HG02678 (cell line): ENCODE results near the gene APOLD1.
"Not testable (repeated sequence)": the region's sequence is repeated elsewhere in the genome, so short reads cannot be mapped to it uniquely, and the experiment has no call there.

Source experiments
- ATAC-seq: cut with Tn5 transposase; IDR thresholded peaks from one replicate; pipeline ENCODE4 v1.9.1; 2021; ENCODE audit warnings: mild to moderate bottlenecking, moderate library complexity; ENCODE audit not compliant: unreplicated experiment

Gene APOLD1

DNA sequence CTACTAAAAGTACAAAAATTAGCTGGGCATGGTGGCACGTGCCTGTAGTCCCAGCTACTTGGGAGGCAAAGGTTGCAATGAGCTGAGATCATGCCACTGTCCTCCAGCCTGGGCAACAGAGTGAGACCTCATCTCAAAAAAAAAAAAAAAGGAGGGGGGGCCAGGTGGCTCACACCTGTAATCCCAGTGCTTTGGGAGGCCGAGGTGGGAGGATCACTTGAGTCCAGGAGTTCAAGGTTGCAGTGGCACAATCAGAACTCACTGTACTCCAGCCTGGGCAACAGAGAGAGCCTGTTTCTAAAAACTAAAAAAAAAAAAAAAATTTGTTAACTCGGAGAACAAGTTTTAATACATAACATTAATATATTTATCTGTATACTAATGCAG lies 22.1 kb downstream of the APOLD1 start:
- ATAC-seq, result not testable (repeated sequence)

DNA sequence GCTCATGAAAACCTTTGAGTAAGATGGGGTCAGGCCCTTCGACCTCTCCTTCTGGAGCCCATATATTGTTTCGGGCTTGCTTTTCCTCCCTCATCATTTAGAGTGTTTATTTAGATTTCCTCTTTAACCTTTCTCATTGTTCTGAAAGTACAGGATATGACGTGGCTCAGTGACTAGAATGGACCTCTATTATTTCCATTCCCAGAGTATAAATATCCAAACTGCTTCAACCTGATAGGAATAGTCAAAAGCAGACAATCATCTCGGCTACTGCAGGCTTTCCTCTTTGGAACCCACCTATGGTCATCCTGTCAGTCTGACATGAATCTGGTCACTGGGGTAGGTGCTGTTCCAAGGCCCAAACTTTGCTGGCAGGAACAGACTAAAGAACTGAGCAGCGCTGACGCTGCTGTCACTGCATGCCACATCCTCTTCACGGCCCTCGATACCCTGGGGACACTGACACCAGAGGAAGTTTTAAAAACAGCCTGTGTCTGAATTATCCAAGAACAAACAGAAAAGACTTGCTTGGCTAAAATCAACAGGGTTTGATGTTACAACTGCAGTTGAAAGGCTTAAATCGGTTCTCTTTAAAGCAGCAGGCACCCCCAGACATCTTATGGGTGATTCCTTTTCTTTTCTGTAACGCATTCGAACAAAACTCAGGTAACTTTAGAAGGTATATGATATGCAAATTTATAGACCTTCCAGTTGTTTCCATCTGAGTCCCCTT lies 22.7 kb downstream of the APOLD1 start:
- ATAC-seq, result peak; percentile 67

DNA sequence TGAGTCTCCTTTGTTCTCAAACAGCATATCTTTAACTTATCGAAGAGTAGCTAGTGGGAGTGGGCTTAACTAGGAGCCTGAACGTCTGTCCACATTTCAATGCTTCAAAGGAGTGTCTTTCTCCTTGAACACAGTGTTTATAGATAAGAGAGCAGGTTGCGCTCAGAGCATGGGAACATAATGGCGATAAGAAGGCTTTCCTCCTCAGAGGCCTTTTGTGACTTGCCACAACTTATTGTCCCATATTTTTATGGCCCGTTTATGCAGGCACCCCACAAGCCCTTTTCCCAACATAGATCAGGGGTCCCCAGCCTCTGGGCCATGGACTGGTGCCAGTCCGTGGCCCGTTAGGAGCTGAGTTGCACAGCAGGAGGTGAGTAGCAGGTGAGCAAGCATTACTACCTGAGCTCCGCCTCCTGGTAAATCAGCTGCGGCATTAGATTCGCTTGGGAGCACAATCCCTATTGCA lies 25.1 kb downstream of the APOLD1 start:
- no peak for ATAC-seq

DNA sequence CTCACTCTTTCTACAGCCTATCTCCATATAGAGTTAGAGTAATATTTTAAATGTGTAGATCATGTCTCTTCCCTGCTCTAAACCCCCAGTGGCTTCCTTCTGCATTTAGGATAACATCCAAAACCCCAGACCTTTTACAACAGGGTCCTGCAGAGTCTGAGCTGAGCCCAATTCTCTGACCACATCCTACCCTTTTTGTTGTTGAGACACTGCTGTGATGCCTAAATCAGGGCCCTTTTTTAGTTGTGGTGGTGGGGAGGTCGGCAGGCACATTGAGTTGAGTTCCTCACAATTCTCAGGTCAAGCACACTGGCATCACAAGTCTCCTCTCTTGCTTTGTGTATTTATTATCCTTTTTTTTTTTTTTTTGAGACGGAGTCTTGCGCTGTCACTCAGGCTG lies 25.9 kb downstream of the APOLD1 start:
- no peak for ATAC-seq

DNA sequence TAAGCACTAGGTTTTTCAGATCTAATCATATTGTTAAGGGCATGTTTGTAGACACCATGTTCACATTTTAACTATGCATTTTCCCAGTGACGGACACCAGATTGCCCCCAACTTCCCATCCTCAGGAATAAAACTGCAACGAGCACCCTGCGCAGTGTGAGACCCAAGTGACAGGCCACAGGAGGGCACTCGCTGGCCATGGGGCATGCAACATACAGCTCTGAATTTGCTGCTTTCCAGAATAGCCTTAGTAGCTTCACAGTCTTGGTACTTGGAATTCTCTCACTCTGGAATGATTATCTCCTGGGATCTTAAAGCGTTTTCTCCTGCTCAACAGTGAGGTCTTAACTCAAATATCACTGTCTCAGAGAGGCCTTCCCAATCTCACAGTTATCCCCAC lies 26.7 kb downstream of the APOLD1 start:
- ATAC-seq, result no peak

DNA sequence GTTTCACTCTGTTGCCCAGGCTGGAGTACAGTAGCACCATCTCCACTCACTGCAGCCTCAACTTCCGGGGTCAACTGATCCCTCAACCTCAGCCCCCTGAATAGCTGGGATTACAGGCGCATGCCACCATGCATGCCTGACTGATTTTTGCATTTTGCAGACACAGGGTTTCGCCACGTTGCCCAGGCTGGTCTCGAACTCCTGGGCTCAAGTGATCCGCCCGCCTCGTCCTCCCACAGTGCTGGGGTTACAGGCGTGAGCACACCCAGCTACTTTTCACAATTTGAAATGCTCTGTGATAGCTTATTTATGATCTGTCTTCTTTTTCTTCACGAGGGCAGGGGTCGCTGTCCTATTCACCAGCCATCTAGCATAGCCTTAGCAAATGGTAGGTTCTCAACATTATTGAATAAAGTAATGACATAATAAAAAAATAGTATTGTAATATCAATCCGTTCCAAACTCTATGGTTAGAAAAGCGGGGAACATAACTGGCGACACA lies 27.2 kb downstream of the APOLD1 start:
- ATAC-seq, result no peak

DNA sequence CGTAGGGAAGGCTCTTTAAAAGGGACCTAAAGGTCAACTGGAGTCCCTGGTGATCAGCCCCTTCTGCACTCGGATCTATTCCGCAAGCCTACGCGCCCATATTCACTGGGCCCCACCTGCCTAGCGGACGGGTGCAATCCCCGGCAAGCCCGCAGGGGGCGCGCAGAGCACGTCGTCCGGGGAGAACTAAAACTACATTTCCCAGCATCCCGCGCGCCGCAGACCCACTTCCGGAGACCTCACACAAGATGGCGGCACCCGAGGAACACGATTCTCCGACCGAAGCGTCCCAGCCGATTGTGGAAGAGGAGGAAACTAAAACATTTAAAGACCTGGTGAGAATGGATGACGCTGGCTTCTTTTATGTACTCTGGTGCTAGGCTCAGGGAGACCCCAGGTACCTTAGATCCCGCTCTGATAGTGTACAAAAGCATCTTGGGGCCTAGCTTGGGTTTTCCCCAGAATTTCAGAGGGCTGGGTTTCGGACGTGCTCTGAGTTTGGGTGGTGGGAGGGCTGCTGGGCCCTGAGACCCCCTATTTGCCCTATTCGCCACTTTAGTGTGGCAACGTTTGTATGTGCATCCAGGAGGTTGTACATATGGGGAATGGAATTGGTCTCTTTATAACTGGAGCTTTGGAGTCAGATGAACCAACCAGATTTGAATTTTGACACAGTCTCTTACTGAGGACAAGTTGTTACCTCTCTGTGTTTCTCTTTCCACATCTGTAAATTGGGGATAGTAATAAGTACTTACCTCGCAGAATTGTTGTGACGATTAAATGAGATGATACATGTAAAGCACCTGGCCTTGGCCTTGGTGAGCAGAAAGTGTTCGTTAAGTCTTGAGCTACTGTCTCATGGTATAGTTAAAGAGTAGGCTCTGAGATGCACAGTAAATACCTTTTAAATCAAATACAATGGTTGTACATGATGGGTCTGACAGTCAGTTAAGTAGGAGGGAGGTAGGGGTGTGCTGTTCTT lies 28.0 kb downstream of the APOLD1 start, which contains the start of gene DDX47:
TSS of gene DDX47 (plus strand) at position 227 of the 982 bp plus-strand sequence. CDS start at position 249, 22 bp downstream.
- peak; percentile 88 for ATAC-seq

DNA sequence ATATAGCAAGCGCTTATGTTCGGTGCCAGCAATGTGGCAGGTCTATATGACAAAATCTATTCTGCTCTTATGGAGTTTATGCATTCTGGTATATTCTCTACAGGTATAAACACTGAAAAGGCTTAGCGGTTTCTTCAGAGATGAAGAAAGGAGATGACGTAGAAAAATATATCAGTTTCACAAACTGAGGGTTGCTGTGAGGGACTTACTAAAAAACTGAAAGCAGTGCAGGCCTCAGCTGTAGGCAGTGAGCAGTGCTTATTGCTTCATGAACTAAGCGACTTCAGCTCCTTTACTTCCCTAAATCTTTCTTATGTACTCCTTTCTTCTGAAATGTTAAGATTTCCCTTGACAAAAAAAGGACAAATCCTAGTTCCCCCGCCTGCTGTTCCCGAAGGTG lies 32.2 kb downstream of the APOLD1 start:
- ATAC-seq, result no peak

DNA sequence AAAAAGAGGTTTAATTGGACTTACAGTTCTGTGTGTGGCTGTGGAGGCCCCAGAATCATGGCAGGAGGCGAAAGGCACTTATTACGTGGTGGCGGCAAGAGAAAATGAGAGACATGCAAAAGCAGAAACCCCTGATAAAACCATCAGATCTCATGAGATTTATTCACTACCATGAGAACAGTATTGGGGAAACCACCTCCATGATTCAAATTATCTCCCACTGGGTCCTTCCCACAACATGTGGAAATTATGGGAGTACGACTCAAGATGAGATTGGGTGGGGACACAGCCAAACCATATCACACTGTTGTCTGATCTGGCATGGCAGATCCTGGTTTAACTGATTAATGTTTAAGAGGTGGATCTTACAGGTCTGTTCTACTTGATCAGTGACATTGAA lies 33.2 kb downstream of the APOLD1 start:
- ATAC-seq, result no peak

DNA sequence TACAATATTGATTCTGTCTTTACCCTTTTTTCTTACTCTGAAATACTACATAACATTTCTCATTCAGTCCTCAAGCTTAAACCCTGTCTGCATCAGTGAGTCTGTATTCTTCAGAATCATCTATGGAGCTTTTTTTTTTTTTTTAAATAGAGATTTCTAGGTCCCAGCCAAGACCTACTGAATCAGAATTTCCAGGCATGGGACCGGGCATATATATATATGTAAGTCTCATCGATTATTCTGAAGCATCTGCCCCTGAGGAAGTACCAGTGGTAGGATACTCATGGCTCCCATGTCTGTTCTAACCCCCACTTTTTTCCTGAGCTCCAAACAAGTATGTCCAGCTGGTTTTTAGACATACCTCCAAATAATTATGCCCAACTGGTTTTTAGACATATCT lies 33.8 kb downstream of the APOLD1 start:
- ATAC-seq, result no peak

DNA sequence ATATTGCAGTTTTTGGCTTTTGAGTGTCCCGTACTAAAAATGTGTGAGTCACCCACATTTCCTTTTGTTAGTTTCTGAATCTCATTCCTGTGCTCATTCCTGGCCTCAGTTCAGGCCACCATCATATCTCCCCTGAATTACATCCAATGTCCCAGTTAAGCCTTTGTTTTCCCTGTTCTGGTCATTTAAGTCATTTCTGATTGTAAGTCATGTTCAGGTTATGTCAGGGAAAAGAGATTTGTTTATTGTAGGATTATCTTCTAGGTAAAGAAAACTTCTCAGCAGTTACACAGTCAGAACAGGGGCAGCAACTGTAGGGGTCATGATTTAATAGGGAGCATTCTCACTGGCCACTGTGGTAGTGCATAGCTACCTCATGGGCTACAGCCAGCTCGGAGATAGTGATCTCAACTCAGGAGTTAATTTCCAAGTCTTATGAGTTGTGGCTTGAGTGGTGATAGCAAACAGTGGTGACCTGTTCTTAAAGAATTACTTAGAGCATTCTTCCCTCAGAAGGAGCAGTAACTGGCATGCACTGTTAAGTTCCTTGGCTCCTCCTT lies 34.4 kb downstream of the APOLD1 start:
- ATAC-seq, result no peak

DNA sequence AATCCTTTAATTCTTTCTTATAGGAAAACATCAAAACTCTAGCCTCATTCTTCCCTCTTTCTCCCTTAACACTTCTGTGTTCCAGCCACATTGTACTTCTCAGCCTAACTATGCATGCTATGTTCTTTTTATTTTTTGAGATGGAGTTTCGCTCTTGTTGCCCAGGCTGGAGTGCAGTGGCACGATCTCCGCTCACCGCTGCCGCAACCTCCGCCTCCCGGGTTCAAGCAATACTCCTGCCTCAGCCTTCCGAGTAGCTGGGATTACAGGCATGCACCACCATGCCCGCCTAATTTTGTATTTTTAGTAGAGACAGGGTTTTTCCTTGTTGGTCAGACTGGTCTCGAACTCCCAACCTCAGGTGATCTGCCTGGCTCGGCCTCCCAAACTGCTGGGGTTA lies 34.9 kb downstream of the APOLD1 start:
- not testable (repeated sequence) for ATAC-seq

DNA sequence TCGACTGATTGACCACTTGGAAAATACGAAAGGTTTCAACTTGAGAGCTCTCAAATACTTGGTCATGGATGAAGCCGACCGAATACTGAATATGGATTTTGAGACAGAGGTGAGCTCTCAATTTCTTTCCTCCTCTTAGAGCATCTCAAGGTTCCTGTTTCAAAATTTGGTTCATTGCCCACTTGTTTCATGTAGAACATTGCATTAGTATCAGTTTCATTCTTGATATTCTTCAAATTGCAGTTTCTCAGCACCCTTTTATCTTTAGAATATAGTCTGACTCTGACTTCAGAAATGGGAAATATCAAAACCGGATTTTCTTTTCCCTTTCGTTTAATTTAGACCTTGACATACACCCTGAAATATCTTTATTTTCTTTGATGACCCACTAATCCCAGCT lies 36.5 kb downstream of the APOLD1 start:
- ATAC-seq, result peak; percentile 66

DNA sequence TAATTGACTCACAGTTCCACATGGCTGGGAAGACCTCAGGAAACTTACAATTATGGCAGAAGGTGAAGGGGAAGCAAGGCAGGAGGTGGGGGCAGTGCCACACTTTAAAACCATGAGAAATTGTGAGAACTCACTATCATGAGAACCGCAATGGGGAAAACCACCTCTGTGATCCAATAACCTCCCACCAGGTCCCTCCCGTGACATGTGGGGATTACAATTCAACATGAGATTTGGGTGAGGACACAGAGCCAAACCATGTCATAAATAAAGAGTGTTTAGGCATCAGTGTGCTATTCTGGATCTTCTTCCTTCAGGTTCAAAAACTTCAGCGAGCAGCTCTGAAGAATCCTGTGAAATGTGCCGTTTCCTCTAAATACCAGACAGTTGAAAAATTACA lies 37.4 kb downstream of the APOLD1 start:
- no peak for ATAC-seq

DNA sequence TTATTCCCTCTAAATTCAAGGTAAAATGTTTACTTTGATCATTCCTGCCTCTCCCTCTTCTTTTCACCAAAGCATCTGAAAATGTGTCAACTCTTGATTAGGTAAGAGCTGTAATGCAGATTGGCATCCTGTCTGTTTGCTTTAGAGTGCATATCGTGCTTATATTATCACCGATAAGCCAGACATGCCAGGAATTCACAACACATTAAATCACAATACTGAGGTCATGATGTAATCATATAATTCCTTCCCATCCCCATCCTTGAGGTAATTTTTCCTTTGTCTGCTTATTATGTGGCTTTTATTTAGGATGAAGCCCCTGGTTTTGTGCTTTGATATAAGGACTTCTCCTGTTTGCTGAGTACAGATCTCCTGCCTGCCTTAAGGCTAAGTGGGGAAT lies 37.8 kb downstream of the APOLD1 start:
- ATAC-seq, result no peak

DNA sequence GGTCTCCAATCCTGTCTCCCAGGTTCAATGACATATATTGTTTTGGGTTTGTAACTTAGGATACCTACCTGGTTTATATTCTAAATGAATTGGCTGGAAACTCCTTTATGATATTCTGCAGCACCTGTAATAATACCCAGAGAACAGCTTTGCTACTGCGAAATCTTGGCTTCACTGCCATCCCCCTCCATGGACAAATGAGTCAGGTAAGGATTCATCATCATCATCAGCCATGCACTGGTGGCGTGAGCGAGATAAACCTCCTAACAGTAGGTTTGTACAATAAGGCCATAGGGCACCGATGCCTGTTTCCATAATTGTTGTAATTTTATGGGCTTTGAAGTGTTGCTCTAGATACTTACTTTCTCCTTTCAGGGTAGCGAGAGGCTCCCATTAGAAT lies 38.4 kb downstream of the APOLD1 start:
- ATAC-seq, result no peak

DNA sequence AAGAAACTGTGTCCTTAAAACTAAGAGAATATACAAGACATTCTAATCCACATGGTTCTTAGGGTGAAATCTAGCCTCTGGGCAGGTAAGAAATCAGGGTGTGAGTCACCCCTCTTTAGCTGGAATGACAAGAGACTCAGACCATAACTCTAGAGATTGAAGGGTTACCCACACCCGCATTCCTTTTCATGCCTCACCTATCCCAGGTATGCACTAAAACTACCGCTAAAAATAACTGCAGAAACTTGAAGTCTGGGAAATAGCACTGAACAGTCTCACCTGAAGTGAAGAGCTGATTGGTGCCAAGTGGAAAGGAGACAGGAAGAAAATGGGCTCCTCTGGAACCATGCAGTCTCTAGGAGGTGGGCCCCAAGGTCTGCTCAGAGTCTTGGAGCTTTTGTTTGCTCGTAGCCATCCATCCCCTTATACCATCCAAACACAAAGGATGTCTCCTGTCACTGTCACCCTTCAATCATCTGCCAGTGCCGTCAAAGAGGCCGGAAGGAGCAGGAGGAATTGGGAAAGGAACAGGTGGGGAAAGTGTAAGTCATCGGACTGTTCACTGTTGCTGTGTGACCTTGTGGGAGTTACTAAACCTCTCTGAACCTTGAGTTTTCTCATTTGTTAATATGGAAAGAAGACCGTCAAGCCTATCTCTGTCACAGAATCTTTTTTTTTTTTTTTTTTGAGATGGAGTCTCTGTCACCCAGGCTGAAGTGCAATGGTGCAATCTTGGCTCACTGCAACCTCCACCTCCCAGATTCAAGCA lies 50.1 kb downstream of the APOLD1 start:
- ATAC-seq, result no peak

DNA sequence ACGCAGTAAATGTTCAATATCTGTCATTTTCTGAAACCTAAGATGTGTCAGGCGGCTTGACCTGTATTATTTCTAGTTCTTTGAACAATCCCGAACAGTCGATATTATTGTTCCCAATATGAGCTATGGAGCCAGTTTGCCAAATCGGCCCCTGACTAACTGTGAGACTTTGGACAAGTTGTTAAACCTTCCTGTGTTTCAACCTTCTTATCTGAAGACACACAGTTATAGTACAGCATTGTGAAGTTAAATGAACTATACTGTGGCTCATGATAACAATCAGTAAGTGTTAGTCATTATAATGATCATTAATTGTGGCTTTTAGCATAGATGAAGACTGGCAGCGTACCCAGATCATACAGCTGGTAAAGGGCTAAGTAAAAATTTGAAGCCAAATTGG lies 51.1 kb downstream of the APOLD1 start:
- ATAC-seq, result no peak

DNA sequence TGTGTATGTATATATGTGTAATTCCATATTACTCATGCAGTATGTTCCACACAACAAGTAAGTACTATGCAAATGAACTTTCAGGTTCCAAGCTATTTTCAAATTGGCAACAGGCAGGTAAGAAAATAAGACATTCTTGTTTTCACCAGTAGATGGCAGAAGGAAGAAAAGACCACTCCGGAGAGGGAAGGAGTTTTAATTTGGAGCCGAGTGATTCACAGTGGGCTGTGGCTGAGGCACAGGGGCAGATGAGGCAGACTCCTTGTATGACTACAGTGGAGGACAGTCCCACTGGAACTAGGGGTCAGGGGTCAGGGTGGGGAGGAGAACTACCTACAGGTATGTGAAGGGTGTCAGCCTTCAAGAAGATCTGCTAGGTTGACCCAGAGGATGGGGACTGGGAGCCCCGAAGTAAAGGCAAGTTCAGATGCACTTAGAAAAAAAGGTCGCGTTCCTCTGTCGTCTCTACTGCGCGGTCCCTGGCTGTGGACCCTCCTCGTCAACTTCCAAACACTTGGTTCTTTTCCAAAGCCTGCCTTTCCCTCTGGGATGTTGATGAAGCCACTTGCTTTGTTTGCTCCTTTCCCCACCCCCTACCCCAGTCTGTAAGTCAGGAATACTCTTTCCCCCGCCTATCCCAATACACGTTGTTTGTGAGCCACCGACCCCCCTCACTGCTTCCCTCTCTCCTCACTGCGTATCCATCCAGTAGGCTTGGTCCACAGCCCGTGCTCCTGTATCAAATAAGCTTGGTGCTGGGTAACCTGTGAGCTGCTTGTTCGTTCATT lies 51.8 kb downstream of the APOLD1 start:
- ATAC-seq, result no peak

DNA sequence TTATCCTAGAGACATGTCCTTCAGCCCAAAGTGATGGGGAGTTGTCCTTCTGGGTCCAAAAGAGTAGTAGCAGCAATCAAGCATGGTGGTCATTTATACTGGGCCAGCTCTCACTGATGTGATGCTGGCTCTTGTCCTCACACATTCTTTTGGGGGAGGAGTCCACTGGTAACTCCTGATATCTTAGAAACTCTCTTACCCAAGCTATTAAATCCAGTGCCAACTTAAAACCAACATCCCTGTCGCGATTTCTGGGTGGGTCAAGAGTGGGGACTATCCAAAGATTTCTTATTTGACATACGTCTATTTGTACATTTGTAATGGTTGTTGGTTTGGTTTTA lies 52.3 kb downstream of the APOLD1 start:
- no peak for ATAC-seq
